ENCODE results near the gene XNDC1N.
"Not testable (repeated sequence)": the region's sequence is repeated elsewhere in the genome, so short reads cannot be mapped to it uniquely, and the experiment has no call there.

Gene XNDC1N

DNA sequence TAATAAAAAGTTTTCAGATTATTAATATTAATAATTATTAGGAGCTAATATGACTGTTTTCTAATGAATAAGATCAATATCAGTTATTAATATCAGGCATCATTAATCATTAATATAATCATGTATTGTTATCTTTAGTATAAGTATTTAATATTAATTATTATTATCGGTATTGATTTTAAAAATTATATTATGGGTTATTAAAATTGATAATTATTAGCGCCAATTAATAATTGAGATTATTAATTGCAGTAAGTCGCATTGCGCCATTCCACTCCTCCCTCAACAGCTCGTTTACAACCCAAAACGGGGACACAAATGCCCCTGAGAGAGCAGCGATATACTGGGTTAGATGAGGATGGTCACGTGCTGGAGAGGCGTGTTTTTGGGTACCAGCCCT lies 20.2 kb downstream of the XNDC1N start:
- no peaks in the 10 kb centered on the region for H3K36me3 ChIP-seq (replicated peaks; ENCODE audit: insufficient read depth, low read length)

GRCh38 chr11:71901137-71901536 lies 27.3 kb downstream of the XNDC1N start:
- not testable (repeated sequence) for H3K4me1 ChIP-seq (ENCODE audit: low read length); H3K27me3 ChIP-seq (replicated peaks; ENCODE audit: insufficient read depth, low read length); H3K4me2 ChIP-seq (ENCODE audit: low read depth, low read length); DNase-seq; H3K9me2 ChIP-seq (replicated peaks; ENCODE audit: insufficient read depth, low read length); H3K4me3 ChIP-seq (ENCODE audit: low read length); H3K9ac ChIP-seq (ENCODE audit: low read length); H3K79me2 ChIP-seq (ENCODE audit: low read length); H3K36me3 ChIP-seq (replicated peaks; ENCODE audit: insufficient read depth, low read length); H3F3A ChIP-seq (ENCODE audit: insufficient read depth, low read length); H3K27ac ChIP-seq (ENCODE audit: low read length); H4K20me1 ChIP-seq (ENCODE audit: insufficient read depth, low read length); H3K9me3 ChIP-seq (replicated peaks; ENCODE audit: insufficient read depth, low read length); H2AFZ ChIP-seq (ENCODE audit: low read length)

More for the DNA sequence above, 20.2 kb downstream of the XNDC1N start:
- Histone ChIP-seq H2AFZ (ENCODE audit: low read length) (no peak overlapping the region), H3K4me3 (ENCODE audit: low read length) (no peak overlapping the region), H3K79me2 (ENCODE audit: low read length) (no peaks in the 10 kb centered on the region), H3K27ac (ENCODE audit: low read length) (no peak overlapping the region), H3K4me1 (ENCODE audit: low read length) (peaks cover 9% of the 10 kb centered on the region), H3F3A (ENCODE audit: insufficient read depth, low read length) (peaks cover 3% of the 10 kb centered on the region), H3K9me2 (replicated peaks; ENCODE audit: insufficient read depth, low read length) (no peaks in the 10 kb centered on the region), H3K9me3 (replicated peaks; ENCODE audit: insufficient read depth, low read length) (no peaks in the 10 kb centered on the region), H3K27me3 (replicated peaks; ENCODE audit: insufficient read depth, low read length) (no peaks in the 10 kb centered on the region), H4K20me1 (ENCODE audit: insufficient read depth, low read length) (no peaks in the 10 kb centered on the region), H3K9ac (ENCODE audit: low read length) (no peak overlapping the region), H3K4me2 (ENCODE audit: low read depth, low read length) (no peak overlapping the region)
- DNase-seq = no peak
- TF ChIP-seq EZH2phosphoT487 (IDR thresholded peaks at IDR 0.05; ENCODE audit: low read length) = no peak
- no peak for TF ChIP-seq EZH2 (optimal IDR thresholded peaks at IDR 0.05; ENCODE audit: low read depth, low read length)
- no peak for TF ChIP-seq CTCF (IDR thresholded peaks at IDR 0.05; ENCODE audit: low read length)

DNA sequence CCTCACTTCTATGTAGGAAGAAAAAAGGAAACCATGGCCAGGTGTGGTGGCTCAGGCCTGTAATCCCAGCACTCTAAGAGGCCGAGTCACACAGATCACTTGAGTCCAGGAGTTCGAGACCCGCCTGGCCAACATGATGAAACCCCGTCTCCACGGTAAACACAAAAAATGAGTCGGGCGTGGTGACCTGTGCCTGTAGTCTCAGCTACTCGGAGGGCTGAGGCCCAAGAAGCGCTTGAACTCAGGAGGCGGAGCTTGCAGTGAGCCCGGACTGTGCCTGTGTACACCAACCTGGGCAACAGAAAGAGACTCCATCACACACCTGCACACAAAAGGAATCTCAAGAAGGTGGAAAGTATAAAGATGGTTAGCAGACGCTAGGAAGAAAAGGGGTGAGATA lies 32.4 kb downstream of the XNDC1N start:
- DNase-seq = no peak
- H4K20me1 ChIP-seq (ENCODE audit: insufficient read depth, low read length) = no peaks in the 10 kb centered on the region
- H3K4me3 ChIP-seq (ENCODE audit: low read length) = no peak overlapping the region
- no peak overlapping the region for H3K9ac ChIP-seq (ENCODE audit: low read length)
- no peaks in the 10 kb centered on the region for H3K4me1 ChIP-seq (ENCODE audit: low read length)
- H3K9me2 ChIP-seq (replicated peaks; ENCODE audit: insufficient read depth, low read length) = no peaks in the 10 kb centered on the region
- no peaks in the 10 kb centered on the region for H3K27me3 ChIP-seq (replicated peaks; ENCODE audit: insufficient read depth, low read length)
- no peak overlapping the region for H2AFZ ChIP-seq (ENCODE audit: low read length)
- no peaks in the 10 kb centered on the region for H3K9me3 ChIP-seq (replicated peaks; ENCODE audit: insufficient read depth, low read length)
- H3F3A ChIP-seq (ENCODE audit: insufficient read depth, low read length) = no peaks in the 10 kb centered on the region
- H3K36me3 ChIP-seq (replicated peaks; ENCODE audit: insufficient read depth, low read length) = no peaks in the 10 kb centered on the region
- no peak overlapping the region for H3K27ac ChIP-seq (ENCODE audit: low read length)
- H3K4me2 ChIP-seq (ENCODE audit: low read depth, low read length) = no peak overlapping the region
- TF ChIP-seq EZH2 (optimal IDR thresholded peaks at IDR 0.05; ENCODE audit: low read depth, low read length) = no peak
- TF ChIP-seq EZH2phosphoT487 (IDR thresholded peaks at IDR 0.05; ENCODE audit: low read length) = no peak
- TF ChIP-seq CTCF (IDR thresholded peaks at IDR 0.05; ENCODE audit: low read length) = no peak
- H3K79me2 ChIP-seq (ENCODE audit: low read length) = no peaks in the 10 kb centered on the region

DNA sequence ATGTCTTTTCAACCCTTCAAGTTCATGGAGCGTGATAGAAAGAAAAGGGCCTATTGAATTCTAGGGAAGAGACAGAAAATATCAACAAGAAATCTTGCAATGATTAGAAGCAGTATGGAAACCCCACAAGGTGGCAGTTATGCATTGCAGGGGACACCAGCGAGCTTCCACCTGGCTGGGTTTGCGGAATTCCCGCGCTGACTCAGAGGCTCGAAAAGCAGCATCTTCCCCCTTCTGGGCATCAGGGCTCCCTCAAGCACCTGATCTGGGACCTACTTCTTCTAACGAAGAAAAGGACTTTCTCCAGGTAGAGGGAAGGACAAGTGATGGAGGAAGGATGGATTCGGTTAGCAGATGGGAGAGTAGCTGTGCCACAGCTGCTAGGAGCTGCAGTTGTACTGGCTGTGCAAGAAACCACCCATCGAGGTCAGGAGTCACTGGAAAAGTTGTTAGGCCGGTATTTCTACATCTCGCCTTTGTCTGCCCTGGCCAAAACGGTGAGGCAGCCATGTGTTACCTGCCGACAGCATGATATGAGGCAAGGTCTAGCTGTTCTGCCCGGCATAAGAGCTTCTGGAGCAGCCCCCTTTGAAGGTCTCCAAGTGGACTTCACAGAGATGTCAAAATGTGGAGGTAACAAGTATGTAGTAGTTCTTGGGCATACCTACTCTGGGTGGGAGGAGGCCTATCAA lies 39.1 kb downstream of the XNDC1N start:
- H3K9me3 ChIP-seq (replicated peaks; ENCODE audit: insufficient read depth, low read length); DNase-seq: not testable (repeated sequence)

DNA sequence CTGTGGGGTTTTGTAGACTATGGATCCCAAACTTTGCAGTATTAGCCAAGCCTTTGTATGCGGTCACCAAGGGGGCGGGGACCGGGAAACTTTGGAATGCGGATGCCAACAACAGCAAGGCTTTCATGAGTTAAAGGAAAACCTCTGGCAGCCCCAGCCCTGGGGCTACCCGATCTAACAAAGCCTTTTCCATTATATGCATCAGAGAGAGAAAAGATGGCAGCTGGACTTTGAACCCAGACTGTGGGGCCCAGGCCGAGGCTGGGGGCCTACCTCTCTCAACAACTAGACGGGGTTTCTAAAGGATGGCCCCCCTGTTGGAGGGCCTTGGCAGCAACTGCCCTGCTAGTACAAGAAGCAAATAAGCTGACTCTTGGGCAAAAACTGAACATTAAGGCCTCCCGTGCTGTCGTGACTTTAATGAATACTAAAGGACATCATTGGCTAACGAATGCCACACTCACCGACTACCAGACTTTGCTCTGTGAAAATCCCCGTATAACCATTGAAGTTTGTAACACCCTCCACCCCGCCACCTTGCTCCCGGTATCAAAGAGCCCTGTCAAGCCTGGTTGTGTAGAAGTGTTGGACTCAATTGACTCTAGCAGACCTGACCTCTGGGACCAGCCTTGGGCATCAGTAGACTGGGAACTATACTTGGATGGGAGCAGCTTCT lies 39.9 kb downstream of the XNDC1N start:
- H3K36me3 ChIP-seq (replicated peaks; ENCODE audit: insufficient read depth, low read length); H2AFZ ChIP-seq (ENCODE audit: low read length); H3K9me2 ChIP-seq (replicated peaks; ENCODE audit: insufficient read depth, low read length); H3K4me2 ChIP-seq (ENCODE audit: low read depth, low read length); H4K20me1 ChIP-seq (ENCODE audit: insufficient read depth, low read length); H3K9me3 ChIP-seq (replicated peaks; ENCODE audit: insufficient read depth, low read length); H3K27me3 ChIP-seq (replicated peaks; ENCODE audit: insufficient read depth, low read length); H3K79me2 ChIP-seq (ENCODE audit: low read length); H3K4me1 ChIP-seq (ENCODE audit: low read length); H3K4me3 ChIP-seq (ENCODE audit: low read length); H3K27ac ChIP-seq (ENCODE audit: low read length); H3F3A ChIP-seq (ENCODE audit: insufficient read depth, low read length); H3K9ac ChIP-seq (ENCODE audit: low read length); DNase-seq: not testable (repeated sequence)

More for the DNA sequence above, 39.1 kb downstream of the XNDC1N start:
- H4K20me1 ChIP-seq (ENCODE audit: insufficient read depth, low read length); H3K4me1 ChIP-seq (ENCODE audit: low read length); H3K79me2 ChIP-seq (ENCODE audit: low read length); H3K27me3 ChIP-seq (replicated peaks; ENCODE audit: insufficient read depth, low read length); H3K27ac ChIP-seq (ENCODE audit: low read length); H3K9me2 ChIP-seq (replicated peaks; ENCODE audit: insufficient read depth, low read length); H3K9ac ChIP-seq (ENCODE audit: low read length); H3K36me3 ChIP-seq (replicated peaks; ENCODE audit: insufficient read depth, low read length); H3K4me2 ChIP-seq (ENCODE audit: low read depth, low read length); H2AFZ ChIP-seq (ENCODE audit: low read length); H3K4me3 ChIP-seq (ENCODE audit: low read length); H3F3A ChIP-seq (ENCODE audit: insufficient read depth, low read length): not testable (repeated sequence)

DNA sequence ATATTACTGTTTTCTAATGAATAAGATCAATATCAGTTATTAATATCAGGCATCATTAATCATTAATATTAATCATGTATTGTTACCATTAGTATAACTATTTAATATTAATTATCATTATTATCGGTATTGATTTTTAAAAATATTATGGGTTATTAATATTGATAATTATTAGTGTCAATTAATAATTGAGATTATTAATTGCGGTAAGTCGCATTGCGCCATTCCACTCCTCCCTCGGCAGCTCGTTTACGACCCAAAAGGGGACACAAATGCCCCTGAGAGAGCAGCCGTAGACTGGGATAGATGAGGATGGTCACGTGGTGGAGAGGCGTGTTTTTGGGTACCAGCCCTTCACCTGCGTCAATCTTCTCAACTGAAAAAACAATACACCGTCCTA lies 42.6 kb downstream of the XNDC1N start:
- not testable (repeated sequence) for H3K4me2 ChIP-seq (ENCODE audit: low read depth, low read length); H3K9me3 ChIP-seq (replicated peaks; ENCODE audit: insufficient read depth, low read length); H3K4me3 ChIP-seq (ENCODE audit: low read length); H4K20me1 ChIP-seq (ENCODE audit: insufficient read depth, low read length); H3K27ac ChIP-seq (ENCODE audit: low read length); H3K27me3 ChIP-seq (replicated peaks; ENCODE audit: insufficient read depth, low read length); H3K79me2 ChIP-seq (ENCODE audit: low read length); H3K4me1 ChIP-seq (ENCODE audit: low read length); H3K36me3 ChIP-seq (replicated peaks; ENCODE audit: insufficient read depth, low read length); H3K9me2 ChIP-seq (replicated peaks; ENCODE audit: insufficient read depth, low read length); DNase-seq; H2AFZ ChIP-seq (ENCODE audit: low read length); H3F3A ChIP-seq (ENCODE audit: insufficient read depth, low read length); H3K9ac ChIP-seq (ENCODE audit: low read length)
